ENCODE results near the gene TTLL13. TPM values are rescaled to one million over a fixed set of nuclear protein-coding genes. Genes with fewer than 3 reads are reported as not detected.

TTLL13 gene
- total RNA-seq, 2 experiments from 2014 or later, result 0.57 to 1.3 TPM

GRCh38 chr15:90214553-90215196 is 34.7 kb upstream of the TTLL13 start:
- Histone ChIP-seq H3K4me3 (ENCODE audit: low read depth, low read length, poor library complexity, severe bottlenecking) (no peak overlapping the region), H3K79me2 (ENCODE audit: insufficient read depth, low read depth, low read length) (no peaks in the 10 kb centered on the region), H3K9me3 (ENCODE audit: low read length) (no peaks in the 10 kb centered on the region), H3K4me2 (ENCODE audit: low read length) (peak overlapping the region; percentile 3; the same call in 1 of the 2 replicates), H3K36me3 (ENCODE audit: insufficient read depth, low read length) (no peaks in the 10 kb centered on the region), H4K20me1 (ENCODE audit: insufficient read depth, low read length) (no peaks in the 10 kb centered on the region), H3K27ac (ENCODE audit: low read depth, low read length, poor library complexity, severe bottlenecking) (no peak overlapping the region), H3K9me2 (ENCODE audit: insufficient read depth, low read length) (no peaks in the 10 kb centered on the region), H3K4me1 (ENCODE audit: insufficient read depth, low read length, poor library complexity, severe bottlenecking) (peaks cover 11% of the 10 kb centered on the region), H2AFZ (ENCODE audit: low read length) (no peak overlapping the region)
- no TSS peak for BruUV-seq (replicated peaks)
- TF ChIP-seq CTCF (conservative IDR thresholded peaks at IDR 0.05; ENCODE audit: low read length) (no peak), EZH2phosphoT487 (IDR thresholded peaks at IDR 0.05; ENCODE audit: borderline replicate concordance, low read depth, low read length) (no peak)
- DNase-seq (ENCODE audit: low spot score), result no peak
- intact Hi-C loops (cut with micrococcal nuclease; ENCODE audit: unreplicated experiment), result no loop called here
- ChIA-PET CTCF (ENCODE audit: unreplicated experiment) (no interaction called here), POLR2A (interaction anchor here (0.6 to 1.2 kb wide), 9 partner anchors 9 to 297 kb away, joined by 3 to 5 read pairs (median 4); no protein-coding TSS in a partner anchor)

- no peak for DNase-seq (ENCODE audit: low spot score)
- ChIA-PET CTCF (ENCODE audit: unreplicated experiment) (no interaction called here), POLR2A (interaction anchor here (0.5 kb wide), 1 partner anchor 22 kb away, joined by 3 read pairs; no protein-coding TSS in a partner anchor)
- Histone ChIP-seq H3K9me2 (ENCODE audit: insufficient read depth, low read length) (no peaks in the 10 kb centered on the region), H3K36me3 (ENCODE audit: insufficient read depth, low read length) (peaks cover 5% of the 10 kb centered on the region; the same call in 1 of the 2 replicates), H3K4me3 (ENCODE audit: low read depth, low read length, poor library complexity, severe bottlenecking) (no peak overlapping the region), H3K9me3 (ENCODE audit: low read length) (no peaks in the 10 kb centered on the region), H2AFZ (ENCODE audit: low read length) (no peak overlapping the region), H3K79me2 (ENCODE audit: insufficient read depth, low read depth, low read length) (no peaks in the 10 kb centered on the region), H3K4me2 (ENCODE audit: low read length) (no peak overlapping the region), H3K4me1 (ENCODE audit: insufficient read depth, low read length, poor library complexity, severe bottlenecking) (peaks cover 11% of the 10 kb centered on the region), H3K27ac (ENCODE audit: low read depth, low read length, poor library complexity, severe bottlenecking) (no peak overlapping the region), H4K20me1 (ENCODE audit: insufficient read depth, low read length) (no peaks in the 10 kb centered on the region)
- intact Hi-C loops (cut with micrococcal nuclease; ENCODE audit: unreplicated experiment), result no loop called here
- no TSS peak for BruUV-seq (replicated peaks)
- TF ChIP-seq EZH2phosphoT487 (IDR thresholded peaks at IDR 0.05; ENCODE audit: borderline replicate concordance, low read depth, low read length), result no peak
- no peak for TF ChIP-seq CTCF (conservative IDR thresholded peaks at IDR 0.05; ENCODE audit: low read length)
Observed at GRCh38 chr15:90217671-90218394, 31.5 kb upstream of the TTLL13 start.

Data from OCI-LY7 (cell line).